GM18498 (cell line): ENCODE results near the gene CELF6.

ENCODE experiments used
- ATAC-seq: cut with Tn5 transposase; IDR thresholded peaks from one replicate; pipeline ENCODE4 v1.9.1; 2021; ENCODE audit warnings: mild to moderate bottlenecking, moderate library complexity; ENCODE audit not compliant: unreplicated experiment

Gene CELF6

DNA sequence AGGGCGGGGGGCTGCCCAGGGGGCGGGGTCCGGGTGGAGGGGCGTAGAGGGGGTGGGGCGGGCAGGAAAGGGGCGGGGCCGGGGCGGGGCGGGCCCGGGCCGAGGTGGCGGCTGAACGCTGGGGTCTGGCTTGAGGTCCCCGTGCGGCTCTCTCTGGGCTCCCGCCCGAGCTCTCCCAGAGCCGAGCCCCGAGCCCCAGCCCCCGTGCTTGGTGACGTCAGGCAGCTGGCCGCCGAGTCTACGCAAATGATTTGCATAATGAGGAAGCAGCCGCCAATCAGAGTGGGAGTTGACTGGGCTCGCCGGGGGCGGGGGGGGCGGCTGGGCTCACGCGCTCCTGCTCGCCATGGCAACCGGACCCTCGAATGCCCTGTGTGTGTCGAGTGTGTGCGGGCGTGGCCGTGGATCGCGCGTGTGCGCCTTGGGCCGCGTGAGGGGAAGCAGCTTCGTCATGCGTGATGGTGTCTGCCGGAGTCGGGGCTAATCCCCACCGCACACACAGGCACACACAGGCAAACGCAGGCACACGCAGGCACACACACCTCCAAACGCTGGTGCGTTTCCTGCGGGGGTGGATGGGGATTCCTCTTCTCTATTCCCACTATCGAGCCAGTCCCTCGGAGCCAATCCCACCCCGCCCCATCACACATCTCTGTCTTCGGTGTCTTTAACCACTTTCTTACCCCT is at the start of gene CELF6:
Gene CELF6 (minus strand): TSS at position 173 of the 687 bp plus-strand sequence. CDS start 283 bp downstream, outside the sequence.
- ATAC-seq: peak; percentile 70

DNA sequence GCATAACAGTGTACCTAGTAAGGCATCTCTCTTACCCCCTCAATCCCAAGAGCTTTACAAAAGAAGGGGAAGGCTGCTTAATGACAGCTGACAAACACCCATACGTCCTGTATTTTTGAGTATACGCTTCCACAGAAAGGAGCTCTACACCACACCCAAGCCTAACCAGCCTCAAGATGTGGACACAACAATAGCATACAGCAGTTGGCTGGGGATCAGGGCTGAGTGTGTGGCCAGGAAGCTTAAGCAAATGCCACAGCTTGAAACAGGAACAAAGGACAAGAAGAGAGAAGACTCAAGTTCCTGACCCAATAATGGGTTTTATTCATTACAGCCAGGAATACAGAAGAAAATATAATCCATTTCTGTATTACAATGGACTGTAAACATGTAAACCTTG is 48.9 kb upstream of the CELF6 start:
- ATAC-seq: no peak

- ATAC-seq: no peak
Observed at GRCh38 chr15:72368325-72368724, 48.4 kb upstream of the CELF6 start.

DNA sequence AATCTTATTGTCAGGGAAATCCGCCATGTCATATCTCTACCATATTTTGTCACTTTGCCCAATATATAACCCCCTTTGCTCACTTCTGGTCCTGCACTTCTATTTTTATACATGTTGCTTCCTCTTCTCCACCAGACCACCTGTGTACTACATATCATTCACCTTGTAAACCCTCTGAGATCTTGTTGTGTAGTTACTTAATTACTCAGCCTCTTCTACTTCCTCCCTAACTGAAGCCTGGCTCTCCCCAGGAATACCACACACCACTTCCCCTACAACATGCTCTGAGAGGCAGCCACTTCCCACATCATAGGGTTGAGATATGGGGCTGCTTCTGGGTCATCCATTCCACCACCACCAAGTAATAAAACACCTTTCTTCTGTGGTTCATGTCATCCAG is 45.9 kb upstream of the CELF6 start:
- ATAC-seq: peak; percentile 76

GRCh38 chr15:72361176-72361575 is 41.2 kb upstream of the CELF6 start:
- ATAC-seq: no peak

GRCh38 chr15:72358650-72359171 is 38.8 kb upstream of the CELF6 start:
- ATAC-seq: no peak

DNA sequence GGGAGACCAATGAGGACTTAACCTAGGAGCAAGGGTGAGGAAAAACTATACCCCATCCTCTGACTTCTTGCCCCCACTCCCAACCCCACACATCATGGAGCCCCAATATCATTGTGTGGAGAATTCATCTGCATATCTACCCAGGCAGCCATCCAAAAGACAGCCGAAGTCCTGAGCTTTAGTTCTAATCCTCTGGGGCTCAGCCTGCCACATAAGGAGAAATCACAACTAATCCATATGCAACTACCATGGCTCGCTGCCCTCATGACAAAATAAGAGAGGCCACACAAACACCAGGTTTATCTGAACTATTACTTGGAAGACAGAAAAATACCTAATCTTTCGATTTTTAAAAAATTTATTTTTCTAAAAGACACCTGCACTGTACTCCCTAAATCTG is 38.2 kb upstream of the CELF6 start:
- ATAC-seq: no peak

DNA sequence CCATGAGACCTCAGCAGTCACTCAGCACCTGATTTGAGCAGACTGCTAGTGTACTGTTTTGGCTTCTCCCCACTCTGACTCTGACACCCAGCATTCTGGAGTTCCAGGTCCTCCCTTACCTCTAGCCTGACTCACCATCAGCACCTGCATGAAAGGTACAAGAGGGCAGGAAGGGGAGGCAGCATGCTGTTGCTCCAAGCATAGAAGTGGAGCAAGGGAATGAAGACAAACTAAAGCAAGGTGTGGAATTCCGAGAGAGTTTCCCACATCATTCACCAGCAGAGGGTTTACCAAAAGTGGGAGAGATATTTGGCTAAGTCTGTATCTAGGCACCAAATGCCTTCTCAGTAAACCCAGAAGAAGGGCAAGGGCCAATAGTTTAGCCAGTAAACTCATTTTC is 34.5 kb upstream of the CELF6 start:
- ATAC-seq: no peak

DNA sequence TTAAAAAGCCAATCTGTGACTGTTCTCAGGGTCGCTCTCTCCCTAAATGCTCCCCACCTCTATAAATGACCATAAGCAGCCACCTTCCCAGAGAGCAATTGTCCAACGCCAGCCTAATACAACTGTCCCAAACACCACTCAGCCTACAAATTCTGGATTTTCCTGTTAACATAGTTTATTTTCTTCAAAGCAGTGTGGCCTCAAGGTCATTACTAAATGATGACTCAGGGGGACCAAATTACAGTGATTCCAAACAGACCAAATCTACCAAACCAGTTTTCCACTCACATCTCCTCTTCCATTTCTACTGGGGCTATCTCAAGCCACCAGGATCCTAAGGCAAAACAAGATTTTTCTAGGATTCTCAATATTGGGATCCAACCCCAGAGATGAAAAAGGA is 33.3 kb upstream of the CELF6 start:
- ATAC-seq: no peak

DNA sequence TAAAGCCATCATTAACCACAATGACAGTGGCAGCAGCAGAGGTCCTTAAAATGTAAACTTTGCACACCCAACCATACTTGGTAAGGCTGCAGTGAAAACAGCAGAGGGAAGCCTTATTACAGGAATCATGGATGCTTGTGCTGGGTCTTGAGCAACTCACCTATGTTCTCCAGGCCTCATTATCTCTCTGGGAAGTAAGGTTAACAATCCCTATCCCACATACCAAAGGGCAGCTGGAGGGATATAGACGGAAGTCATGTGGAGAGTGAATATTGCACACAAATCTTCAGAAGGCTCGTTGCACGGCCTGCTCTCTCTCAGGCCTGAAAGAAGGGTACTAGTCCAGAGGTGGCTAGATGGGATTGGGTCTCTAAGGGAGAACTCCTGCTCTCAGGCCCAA is 25.8 kb upstream of the CELF6 start:
- ATAC-seq: no peak

DNA sequence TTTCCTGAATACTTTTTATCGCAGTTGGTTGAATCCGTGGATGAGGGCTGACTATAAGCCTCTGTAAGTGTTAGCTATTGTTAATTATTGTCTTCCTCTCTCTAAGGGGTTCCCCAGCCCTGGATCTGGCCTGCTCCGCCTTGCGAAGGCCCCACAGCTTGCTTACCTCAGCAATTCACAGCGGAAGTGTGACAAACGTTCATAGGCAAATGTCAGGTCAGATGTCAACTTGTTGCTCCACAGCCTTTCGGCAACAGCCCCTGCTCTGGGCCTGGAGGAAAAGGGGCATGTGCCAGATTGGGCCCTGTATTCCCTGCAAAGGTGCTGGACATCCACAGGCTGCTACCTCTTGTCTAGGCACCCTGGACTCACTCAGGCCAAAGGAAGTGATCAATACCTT is 25.3 kb upstream of the CELF6 start:
- ATAC-seq: no peak

- ATAC-seq: no peak
Observed at GRCh38 chr15:72344602-72345001, 24.6 kb upstream of the CELF6 start.

GRCh38 chr15:72342385-72342784 is 22.4 kb upstream of the CELF6 start:
- ATAC-seq: no peak

DNA sequence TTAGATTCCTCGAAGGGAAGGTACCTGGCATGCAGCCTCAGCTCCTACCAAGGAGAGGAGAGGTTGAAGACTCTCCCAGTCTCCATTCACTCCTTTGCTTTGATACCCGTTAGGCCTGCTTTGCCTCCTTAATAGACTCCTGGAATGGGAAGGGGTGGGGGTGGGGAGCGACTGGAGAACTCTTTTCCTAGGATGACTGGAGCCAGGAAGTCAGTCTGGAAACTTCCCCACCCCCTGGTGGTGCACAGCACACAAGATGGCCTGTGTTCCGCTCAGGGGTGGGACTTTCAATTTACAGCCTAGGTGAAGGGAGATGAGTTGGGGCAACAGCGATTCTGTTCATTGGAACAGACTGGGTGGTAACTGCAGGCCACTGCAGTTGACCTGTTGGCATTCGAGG is 21.4 kb upstream of the CELF6 start:
- no peak for ATAC-seq

DNA sequence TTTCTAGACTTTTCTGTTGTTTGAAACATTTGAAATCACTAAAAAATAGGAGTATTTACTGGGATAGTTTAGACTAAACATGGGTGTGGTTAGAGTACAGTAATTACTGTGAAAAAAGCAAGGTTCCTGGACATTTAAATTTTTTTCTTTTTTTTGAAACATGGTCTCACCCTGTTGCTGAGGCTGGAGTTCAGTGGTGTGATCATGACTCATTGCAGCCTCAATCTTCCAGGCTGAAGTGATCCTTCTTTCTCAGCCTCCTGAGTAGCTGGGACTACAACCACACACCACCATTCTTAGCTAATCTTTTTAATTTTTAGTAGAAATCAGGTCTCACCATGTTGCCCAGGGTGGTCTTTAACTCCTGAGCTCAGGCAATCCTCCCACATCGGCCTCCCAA is 20.4 kb upstream of the CELF6 start:
- no peak for ATAC-seq

DNA sequence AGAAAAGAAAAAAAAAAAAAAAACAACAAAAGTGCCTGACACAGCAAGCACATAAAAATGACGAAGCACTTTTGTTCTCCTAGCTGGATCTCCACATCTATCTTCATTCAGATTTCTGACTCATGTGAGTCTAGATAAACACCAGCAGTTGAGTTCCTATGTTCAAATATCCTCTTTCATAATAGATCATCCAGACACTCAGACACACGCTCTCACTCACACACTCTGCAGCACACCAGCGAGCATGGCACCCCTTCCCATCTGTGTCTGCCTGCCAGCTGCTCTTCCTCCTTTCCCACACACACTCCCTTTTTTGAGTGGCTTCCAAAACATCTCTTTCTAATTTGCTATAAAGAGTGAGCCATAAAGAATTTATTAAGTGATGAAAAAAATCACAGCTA is 19.8 kb upstream of the CELF6 start:
- ATAC-seq: no peak

- ATAC-seq: no peak
Observed at GRCh38 chr15:72338617-72339321, 18.8 kb upstream of the CELF6 start.

GRCh38 chr15:72338148-72338547 is 18.2 kb upstream of the CELF6 start:
- ATAC-seq: no peak

- no peak for ATAC-seq
Observed at GRCh38 chr15:72334842-72335241, 14.9 kb upstream of the CELF6 start.

GRCh38 chr15:72331021-72331420 is 11.1 kb upstream of the CELF6 start:
- no peak for ATAC-seq

- ATAC-seq: no peak
Observed at GRCh38 chr15:72323752-72324151, 3.8 kb upstream of the CELF6 start.

- peak; percentile 31 for ATAC-seq
Observed at GRCh38 chr15:72319360-72319984, 485 bp downstream of the CELF6 start.
